Embryonic facial prominence (tissue), 1 donor: ENCODE results near the gene MGAT3.

ENCODE experiments used
- DNase-seq: peaks from one replicate; pipeline ENCODE4 v3.0.0-alpha.2; 2016; ENCODE audit errors: extremely low spot score

The MGAT3 gene

GRCh38 chr22:39428597-39429071 is 28.2 kb upstream of the MGAT3 start:
- peak; percentile 33 for DNase-seq

- DNase-seq, result no peak
Observed at GRCh38 chr22:39429186-39429585, 27.6 kb upstream of the MGAT3 start.

GRCh38 chr22:39429916-39430575 is 26.8 kb upstream of the MGAT3 start:
- DNase-seq, result no peak

- no peak for DNase-seq
Observed at GRCh38 chr22:39430576-39431150, 26.1 kb upstream of the MGAT3 start.

- DNase-seq, result no peak
Observed at GRCh38 chr22:39431216-39431801, 25.5 kb upstream of the MGAT3 start.

- no peak for DNase-seq
Observed at GRCh38 chr22:39431821-39432251, 25.0 kb upstream of the MGAT3 start.

- DNase-seq, result no peak
Observed at GRCh38 chr22:39432361-39432811, 24.4 kb upstream of the MGAT3 start.

GRCh38 chr22:39433476-39434242 is 23.2 kb upstream of the MGAT3 start:
- no peak for DNase-seq

GRCh38 chr22:39434243-39434653 is 22.6 kb upstream of the MGAT3 start:
- DNase-seq, result no peak

GRCh38 chr22:39434721-39435120 is 22.1 kb upstream of the MGAT3 start:
- no peak for DNase-seq

GRCh38 chr22:39435616-39436015 is 21.2 kb upstream of the MGAT3 start:
- no peak for DNase-seq

GRCh38 chr22:39437791-39438704 is 18.8 kb upstream of the MGAT3 start:
- no peak for DNase-seq

- no peak for DNase-seq
Observed at GRCh38 chr22:39439170-39439569, 17.6 kb upstream of the MGAT3 start.

GRCh38 chr22:39443398-39443797 is 13.4 kb upstream of the MGAT3 start:
- DNase-seq, result no peak

GRCh38 chr22:39444247-39444800 is 12.5 kb upstream of the MGAT3 start:
- no peak for DNase-seq

- no peak for DNase-seq
Observed at GRCh38 chr22:39444937-39445465, 11.8 kb upstream of the MGAT3 start.

- no peak for DNase-seq
Observed at GRCh38 chr22:39445678-39446077, 11.1 kb upstream of the MGAT3 start.

GRCh38 chr22:39446239-39446721 is 10.5 kb upstream of the MGAT3 start:
- no peak for DNase-seq

- no peak for DNase-seq
Observed at GRCh38 chr22:39448205-39449054, 8.4 kb upstream of the MGAT3 start.

- no peak for DNase-seq
Observed at GRCh38 chr22:39449708-39450107, 7.1 kb upstream of the MGAT3 start.
